Heart right ventricle (tissue), 16 donors: ENCODE measurements around the gene ITSN2. TPM values are rescaled to one million over a fixed set of nuclear protein-coding genes. Genes with fewer than 3 reads are reported as not detected.

Experiments
- ATAC-seq, 8 donors: fragments of 200-7000 bp; cut with Tn5 transposase; one replicate each; pipeline ENCODE4 v1.9.1; 2020; ENCODE audit warnings: mild to moderate bottlenecking in 8 of 8, moderate library complexity in 8 of 8, moderate number of reproducible peaks in 1 of 8
- DNase-seq, 2 donors: peaks; one replicate each; pipeline ENCODE4 v3.0.0-alpha.2; 2020
- H3K27ac ChIP-seq, 10 donors: fragments of 200-600 bp; sonication (generic) in 2 of 10; one replicate each; pipeline versions ENCODE4 v1.5.0 to v1.8.0; 2020 to 2022; ENCODE audit warnings: mild to moderate bottlenecking in 3 of 10
- H3K27me3 ChIP-seq, 7 donors: fragments of 200-600 bp; one replicate each; pipeline ENCODE4 v1.8.0; 2021 to 2022; ENCODE audit warnings: mild to moderate bottlenecking in 2 of 7
- H3K36me3 ChIP-seq, 9 donors: fragments of 200-600 bp; sonication (generic) in 1 of 9; one replicate each; pipeline versions ENCODE4 v1.5.0 to v1.8.0; 2020 to 2022; ENCODE audit warnings: mild to moderate bottlenecking in 2 of 9
- H3K4me1 ChIP-seq, 9 donors: fragments of 200-600 bp; sonication (generic) in 1 of 9; one replicate each; pipeline versions ENCODE4 v1.5.0 to v1.8.0; 2020 to 2022; ENCODE audit warnings: mild to moderate bottlenecking in 4 of 9
- H3K4me3 ChIP-seq, 10 donors: fragments of 200-600 bp; sonication (generic) in 2 of 10; one replicate each; pipeline versions ENCODE4 v1.5.0 to v1.8.0; 2020 to 2022; ENCODE audit warnings: mild to moderate bottlenecking in 7 of 10, moderate library complexity in 2 of 10
- H3K9me3 ChIP-seq, 11 donors: fragments of 200-600 bp in 10 of 11; sonication (generic) in 2 of 11; one replicate each; pipeline versions ENCODE4 v1.5.0 to v1.8.0; 2013 to 2022; ENCODE audit warnings: mild to moderate bottlenecking in 2 of 11, control low read depth in 1 of 11, moderate library complexity in 1 of 11
- CTCF ChIP-seq, 9 donors: fragments of 200-600 bp; sonication (generic) in 2 of 9; IDR thresholded peaks; one replicate each; pipeline versions ENCODE4 v1.5.0 to v1.8.0; 2021 to 2022; ENCODE audit warnings: antibody characterized with exemption in 9 of 9, mild to moderate bottlenecking in 5 of 9, moderate library complexity in 1 of 9
- WGBS, 2 donors: extraction: QIAGEN DNeasy Blood & Tissue Kit; methylation state at CpG; one replicate each; pipeline ENCODE4 v1.1.7; 2013; ENCODE audit warnings: inconsistent platforms in 1 of 2; 5-methylcytosine and 5-hydroxymethylcytosine counted together
- intact Hi-C, 10 donors: fragments of 100-400 bp; cut with DNase I; formaldehyde crosslinking; loops; one replicate each; pipeline versions ENCODE4 v1.11.1 to v1.14.2; 2022
- polyA plus RNA-seq, 2 donors: library from polyadenylated mRNA; stranded (reverse); fragments of 200-250 nt; gene quantifications; one replicate each; pipeline ENCODE4 v1.2.3, GENCODE V29; 2013
- total RNA-seq, 10 donors: library from RNA; stranded (reverse); fragmentation: NEBNext Ultra II Directional in 3 of 10; extraction: Animal tissue kit (Norgen Biotek cat#: 25700) in 3 of 10; gene quantifications; one replicate each; pipeline versions ENCODE4 v1.2.1 to v1.2.4, GENCODE V29; 2021 to 2023
- donor health status: Arrhythmogenic right ventricular cardiomyopathy.
- donor health status: ischemic (EF 13 %, LVEDD 7.1; RV severe dilation, severe dysfunction).
- donor health status: healthy with polysubstance abuse.
- donor health status: DM: no; HTN: yes; CAD: no.
- donor health status: DM: no; HTN: no; CAD: no.
- donor health status: ischemic (EF 25% LVEDD 6.9; RV normal size, moderate dysfunction).
- donor health status: ischemic (EF 25% LVEDD 5.7; RV mildly dilated, moderate dysfunction).
- donor health status: healthy.
- donor health status: DM: yes; HTN: yes; CAD: no.
- donor health status: Ischemic cardiomyopathy.
- donor health status: ischemic (EF 35%, LVEDD 5.7; RV mildly dilated, moderate dysfunction).
- donor health status: nonischemic (EF 11% LVEDD 7.7; RV severe dilation, severe dysfunction).
- donor health status: DM: yes; HTN: yes; CAD: no.
- donor health status: PGD.
- donor health status: ischemic (EF 29% LVEDD 5.4; RV normal size, mild dysfunction).
- donor health status: nonischemic (EF 23%, LVEDD 6.1; RV moderate dilation, normal function).

Gene ITSN2
- total and polyA plus RNA-seq, 12 donors = 16.8 to 49.8 (median 38.2) TPM

DNA sequence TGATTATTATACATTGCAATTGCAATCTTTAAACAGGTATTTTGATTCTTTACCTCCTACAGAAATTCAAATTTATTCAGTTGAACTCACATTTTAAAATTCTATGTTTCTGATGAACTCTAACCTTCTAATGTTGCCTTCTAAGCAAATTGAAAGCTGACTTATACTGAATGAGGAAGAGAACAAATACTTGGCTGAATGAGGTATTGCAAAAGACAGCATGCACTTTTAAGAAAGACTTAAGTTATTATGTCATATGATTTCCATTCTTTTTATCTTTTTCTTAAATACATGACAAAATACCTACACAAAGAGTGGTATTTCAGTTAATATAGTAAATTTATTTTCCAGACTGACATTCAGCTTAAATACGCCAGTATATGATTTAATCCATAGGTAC lies 120.8 kb downstream of the ITSN2 start:
- TF ChIP-seq CTCF (IDR thresholded peaks at IDR 0.05) = no peak
- intact Hi-C loops = loop anchor here in 2 of 10 donors (10.0 kb wide), 1 partner anchor 145 kb away; no protein-coding TSS in a partner anchor
- Histone ChIP-seq H3K4me3 (no peak overlapping the region), H3K27me3 (no peaks in the 10 kb centered on the region), H3K9me3 (no peaks in the 10 kb centered on the region), H3K27ac (no peak overlapping the region), H3K36me3 (peaks cover 0 to 70% (median 11%) of the 10 kb centered on the region in 9 donors), H3K4me1 (no peaks in the 10 kb centered on the region)
- DNase-seq (no peak), ATAC-seq (no peak)
- WGBS, 2 donors = 94 to 100% methylated on average over 1 of the region's 1 CpG

DNA sequence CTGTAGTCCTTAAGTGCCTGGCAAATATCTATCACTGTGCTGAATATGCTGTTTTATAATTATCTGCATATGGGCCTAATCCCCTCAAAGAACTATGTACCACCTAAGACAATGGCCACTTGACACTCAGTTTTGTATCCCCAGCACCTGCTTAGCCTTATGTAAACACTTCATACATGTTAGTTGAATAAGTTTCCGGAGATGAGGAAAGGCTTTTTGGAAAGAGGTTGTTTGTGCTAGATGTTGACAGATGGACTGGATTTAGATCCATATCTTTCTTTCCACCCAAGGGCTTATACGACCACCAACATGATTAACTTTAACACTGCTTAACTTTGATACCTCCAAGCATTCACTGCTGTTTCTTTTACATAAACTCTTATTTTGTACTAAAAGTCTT lies 122.2 kb downstream of the ITSN2 start:
- no peaks in the 10 kb centered on the region for H3K9me3 ChIP-seq
- intact Hi-C loops = loop anchor here in 2 of 10 donors (10.0 kb wide), 1 partner anchor 147 kb away; no protein-coding TSS in a partner anchor
- no peak overlapping the region for H3K4me3 ChIP-seq
- no peaks in the 10 kb centered on the region for H3K4me1 ChIP-seq
- no peak for TF ChIP-seq CTCF (IDR thresholded peaks at IDR 0.05)
- DNase-seq (no peak), ATAC-seq (no peak)
- no peaks in the 10 kb centered on the region for H3K27me3 ChIP-seq
- peaks cover 0 to 70% (median 7%) of the 10 kb centered on the region in 9 donors for H3K36me3 ChIP-seq
- no peak overlapping the region for H3K27ac ChIP-seq
- WGBS, 2 donors = 95 to 96% methylated on average over 2 of the region's 2 CpGs

DNA sequence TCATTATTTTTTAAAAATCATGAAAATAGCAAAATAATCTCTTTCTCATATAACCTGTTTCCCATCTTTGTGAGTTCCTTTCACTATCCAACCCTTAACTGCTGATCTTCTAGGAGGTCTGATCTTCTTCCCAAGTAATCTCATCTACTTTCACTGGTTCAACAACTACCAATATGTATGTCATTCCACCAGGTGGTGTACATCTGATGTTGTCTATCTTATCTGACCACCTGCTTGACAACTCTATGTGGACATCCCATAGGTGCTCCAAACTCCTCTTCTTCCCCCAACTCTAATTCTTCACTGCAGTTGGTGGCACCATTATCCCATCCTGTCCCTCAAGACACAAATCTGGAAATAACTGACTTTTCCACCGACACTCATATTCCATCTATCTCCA lies 123.0 kb downstream of the ITSN2 start:
- ATAC-seq (no peak), DNase-seq (no peak)
- Histone ChIP-seq H3K36me3 (peaks cover 0 to 68% (median 6%) of the 10 kb centered on the region in 9 donors), H3K27ac (no peak overlapping the region), H3K4me3 (no peak overlapping the region), H3K4me1 (no peaks in the 10 kb centered on the region), H3K9me3 (no peaks in the 10 kb centered on the region), H3K27me3 (no peaks in the 10 kb centered on the region)
- WGBS, 2 donors = 95 to 100% methylated on average over 1 of the region's 1 CpG
- TF ChIP-seq CTCF (IDR thresholded peaks at IDR 0.05) = no peak
- intact Hi-C loops = loop anchor here in 2 of 10 donors (10.0 kb wide), 1 partner anchor 147 kb away; no protein-coding TSS in a partner anchor

- H3K4me3 ChIP-seq = no peak overlapping the region
- ATAC-seq (no peak), DNase-seq (no peak)
- no peaks in the 10 kb centered on the region for H3K27me3 ChIP-seq
- peaks cover 0 to 54% (median 0%) of the 10 kb centered on the region in 9 donors for H3K36me3 ChIP-seq
- no peak overlapping the region for H3K27ac ChIP-seq
- H3K9me3 ChIP-seq = no peaks in the 10 kb centered on the region
- TF ChIP-seq CTCF (IDR thresholded peaks at IDR 0.05) = no peak
- 98 to 100% methylated on average over 2 of the region's 2 CpGs for WGBS, 2 donors
- no peaks in the 10 kb centered on the region for H3K4me1 ChIP-seq
- intact Hi-C loops = loop anchor here in 5 of 10 donors (5.0 to 10.0 kb wide), 3 partner anchors 149 to 154 kb away; no protein-coding TSS in a partner anchor
Observed at GRCh38 chr2:24233321-24233720, 127.0 kb downstream of the ITSN2 start.
